HEK293 (cell line): Measurements from ENCODE around the gene TGFB1I1.

Experiments used
- ATF2 ChIP-seq: fragments of 450-650 bp; formaldehyde crosslinking; IDR thresholded peaks from 2 replicates; pipeline ENCODE4 v1.5.1; 2016; ENCODE audit warnings: missing biosample characterization, missing genetic modification characterization, low read depth
- BCL6B ChIP-seq: fragments of 450-650 bp; formaldehyde crosslinking; IDR thresholded peaks from 2 replicates; pipeline ENCODE4 v1.5.1; 2017; ENCODE audit warnings: missing biosample characterization, missing genetic modification characterization
- GFI1B ChIP-seq: fragments of 450-650 bp; formaldehyde crosslinking; IDR thresholded peaks from 2 replicates; pipeline ENCODE4 v1.5.1; 2016; ENCODE audit warnings: missing biosample characterization, missing genetic modification characterization
- GLI2 ChIP-seq: fragments of 450-650 bp; formaldehyde crosslinking; IDR thresholded peaks from 2 replicates; pipeline ENCODE4; 2017; ENCODE audit warnings: missing biosample characterization, missing genetic modification characterization, low read depth, borderline replicate concordance
- KLF1 ChIP-seq: fragments of 450-650 bp; formaldehyde crosslinking; IDR thresholded peaks from 2 replicates; pipeline ENCODE4 v1.5.1; 2016; ENCODE audit warnings: missing biosample characterization, missing genetic modification characterization
- KLF8 ChIP-seq: fragments of 450-650 bp; formaldehyde crosslinking; IDR thresholded peaks from 2 replicates; pipeline ENCODE4 v1.5.1; 2016; ENCODE audit warnings: missing biosample characterization, missing genetic modification characterization
- MEIS1 ChIP-seq: sonication (generic); formaldehyde crosslinking; IDR thresholded peaks from 2 replicates; pipeline ENCODE4 v1.8.1; 2022; ENCODE audit warnings: missing genetic modification reagents, mild to moderate bottlenecking, borderline replicate concordance
- REPIN1 ChIP-seq: fragments of 450-650 bp; formaldehyde crosslinking; IDR thresholded peaks from 2 replicates; pipeline ENCODE4 v1.5.1; 2017; ENCODE audit warnings: missing biosample characterization, missing genetic modification characterization, low read depth
- SETDB1 ChIP-seq: IDR thresholded peaks from one replicate; pipeline ENCODE4 v1.6.1; 2017; ENCODE audit warnings: mild to moderate bottlenecking, low read length, moderate library complexity, mixed read lengths; ENCODE audit not compliant: insufficient read length
- TRIM28 ChIP-seq: IDR thresholded peaks from 2 replicates; pipeline ENCODE4 v1.6.1; 2011; ENCODE audit warnings: low read length, control low read depth, borderline replicate concordance
- YY2 ChIP-seq: fragments of 450-650 bp; formaldehyde crosslinking; IDR thresholded peaks from 2 replicates; pipeline ENCODE4 v1.5.1; 2016; ENCODE audit warnings: missing biosample characterization, missing genetic modification characterization
- ZBTB1 ChIP-seq: fragments of 450-650 bp; formaldehyde crosslinking; IDR thresholded peaks from 2 replicates; pipeline ENCODE4 v1.5.1; 2016; ENCODE audit warnings: missing biosample characterization, missing genetic modification characterization
- ZBTB20 ChIP-seq: fragments of 450-650 bp; formaldehyde crosslinking; IDR thresholded peaks from 2 replicates; pipeline ENCODE4 v1.5.1; 2016; ENCODE audit warnings: missing biosample characterization, missing genetic modification characterization
- ZBTB48 ChIP-seq: fragments of 450-650 bp; formaldehyde crosslinking; IDR thresholded peaks from 2 replicates; pipeline ENCODE4 v1.5.1; 2016; ENCODE audit warnings: missing biosample characterization, missing genetic modification characterization
- ZBTB6 ChIP-seq: fragments of 450-650 bp; formaldehyde crosslinking; IDR thresholded peaks from 2 replicates; pipeline ENCODE4 v1.5.1; 2017; ENCODE audit warnings: missing biosample characterization, missing genetic modification characterization
- ZNF19 ChIP-seq: fragments of 450-650 bp; formaldehyde crosslinking; IDR thresholded peaks from 2 replicates; pipeline ENCODE4; 2016; ENCODE audit warnings: missing biosample characterization, missing genetic modification characterization, low read depth
- ZNF324 ChIP-seq: fragments of 450-650 bp; formaldehyde crosslinking; IDR thresholded peaks from 2 replicates; pipeline ENCODE4 v1.5.1; 2016; ENCODE audit warnings: missing biosample characterization, missing genetic modification characterization
- ZNF398 ChIP-seq: fragments of 450-650 bp; formaldehyde crosslinking; IDR thresholded peaks from 2 replicates; pipeline ENCODE4 v1.5.1; 2017; ENCODE audit warnings: missing biosample characterization, missing genetic modification characterization
- ZNF404 ChIP-seq: fragments of 450-650 bp; formaldehyde crosslinking; IDR thresholded peaks from 2 replicates; pipeline ENCODE4 v1.5.1; 2017; ENCODE audit warnings: missing biosample characterization, missing genetic modification characterization
- ZNF501 ChIP-seq: fragments of 450-650 bp; formaldehyde crosslinking; IDR thresholded peaks from 2 replicates; pipeline ENCODE4 v1.5.1; 2016; ENCODE audit warnings: missing biosample characterization, missing genetic modification characterization
- ZNF514 ChIP-seq: fragments of 450-650 bp; formaldehyde crosslinking; IDR thresholded peaks from 2 replicates; pipeline ENCODE4 v1.5.1; 2016; ENCODE audit warnings: missing biosample characterization, missing genetic modification characterization
- ZNF518A ChIP-seq: fragments of 450-650 bp; formaldehyde crosslinking; conservative IDR thresholded peaks from 2 replicates; pipeline ENCODE4 v1.5.1; 2016; ENCODE audit warnings: low read depth, missing biosample characterization, missing genetic modification characterization
- ZNF544 ChIP-seq: fragments of 450-650 bp; formaldehyde crosslinking; IDR thresholded peaks from 2 replicates; pipeline ENCODE4 v1.5.0; 2017; ENCODE audit warnings: missing biosample characterization, missing genetic modification characterization
- ZNF549 ChIP-seq: fragments of 450-650 bp; IDR thresholded peaks from 2 replicates; pipeline ENCODE4 v1.5.1; 2018; ENCODE audit warnings: missing biosample characterization, missing genetic modification characterization, mild to moderate bottlenecking, inconsistent platforms, moderate library complexity
- ZNF654 ChIP-seq: fragments of 450-650 bp; formaldehyde crosslinking; IDR thresholded peaks from 2 replicates; pipeline ENCODE4 v1.5.1; 2016; ENCODE audit warnings: low read depth, missing biosample characterization, missing genetic modification characterization
- ZNF658 ChIP-seq: fragments of 450-650 bp; formaldehyde crosslinking; IDR thresholded peaks from 2 replicates; pipeline ENCODE4; 2016; ENCODE audit warnings: missing biosample characterization, missing genetic modification characterization
- ZNF660 ChIP-seq: fragments of 450-650 bp; IDR thresholded peaks from 2 replicates; pipeline ENCODE4 v1.5.1; 2018; ENCODE audit warnings: missing biosample characterization, mild to moderate bottlenecking, missing genetic modification characterization
- ZNF664 ChIP-seq: fragments of 450-650 bp; formaldehyde crosslinking; IDR thresholded peaks from 2 replicates; pipeline ENCODE4 v1.5.1; 2016; ENCODE audit warnings: missing biosample characterization, missing genetic modification characterization
- ZNF747 ChIP-seq: fragments of 450-650 bp; formaldehyde crosslinking; IDR thresholded peaks from 2 replicates; pipeline ENCODE4 v1.5.1; 2016; ENCODE audit warnings: missing biosample characterization, missing genetic modification characterization
- ZNF837 ChIP-seq: fragments of 450-650 bp; formaldehyde crosslinking; IDR thresholded peaks from 2 replicates; pipeline ENCODE4 v1.5.1; 2016; ENCODE audit warnings: missing biosample characterization, missing genetic modification characterization

The TGFB1I1 gene

GRCh38 chr16:31507929-31508705 is 36.2 kb downstream of the TGFB1I1 start, which contains the start of gene RUSF1 (continued):
- TF ChIP-seq ZNF398 (tag by site-specific recombination) (peak; percentile 60), ZBTB1 (tag by site-specific recombination) (no peak), ZNF658 (no peak), SETDB1 (no peak), ZNF664 (tag by site-specific recombination) (no peak), BCL6B (tag by site-specific recombination) (no peak), GLI2 (tag by site-specific recombination) (no peak), MEIS1 (CRISPR knock-in tag) (no peak), ZNF324 (tag by site-specific recombination) (0 out of 2 replicates have a peak, but pooled peaks have one; percentile 18), GFI1B (tag by site-specific recombination) (no peak), ZNF747 (no peak), KLF1 (tag by site-specific recombination) (peak; percentile 46; the same call in 1 of the 2 replicates), ZNF404 (tag by site-specific recombination) (no peak), ZNF518A (peak; percentile 71), ZNF19 (no peak), ZBTB6 (tag by site-specific recombination) (no peak), ZNF660 (tag by site-specific recombination) (peak; percentile 91; the same call in 1 of the 2 replicates), ZBTB20 (tag by site-specific recombination) (peak; percentile 97), ATF2 (tag by site-specific recombination) (no peak), ZNF544 (tag by site-specific recombination) (no peak), ZNF549 (tag by site-specific recombination) (no peak), ZNF514 (no peak), YY2 (peak; percentile 66; the same call in 1 of the 2 replicates), ZNF654 (tag by site-specific recombination) (no peak), REPIN1 (tag by site-specific recombination) (no peak), TRIM28 (peak; percentile 81; the same call in 1 of the 2 replicates), ZNF837 (tag by site-specific recombination) (no peak), ZNF501 (tag by site-specific recombination) (peak; percentile 62; the same call in 1 of the 2 replicates), KLF8 (tag by site-specific recombination) (peak; percentile 56), ZBTB48 (tag by site-specific recombination) (no peak)
